Tibial nerve (tissue), 4 donors: ENCODE measurements around the gene MPRIP. TPM values are rescaled to one million over a fixed set of nuclear protein-coding genes. Genes with fewer than 3 reads are reported as not detected.
A peak's percentile ranks its signal among the peaks of the same experiment; 100 is the strongest.
"Not testable (repeated sequence)": the region's sequence is repeated elsewhere in the genome, so short reads cannot be mapped to it uniquely, and the experiment has no call there.

Experiments
- DNase-seq, 2 donors: peaks; one replicate each; pipeline ENCODE4 v3.0.0-alpha.2; 2019; ENCODE audit warnings: low spot score in 2 of 2
- H3K27ac ChIP-seq, 4 donors: fragments of 200-600 bp; sonication (generic) in 3 of 4; one replicate each; pipeline ENCODE4 v1.5.1; 2017 to 2019; ENCODE audit warnings: mild to moderate bottlenecking in 1 of 4
- H3K27me3 ChIP-seq, 2 donors: fragments of 200-600 bp; sonication (generic) in 1 of 2; one replicate each; pipeline versions ENCODE4 v1.5.1 to v1.6.0; 2017 to 2019
- H3K36me3 ChIP-seq, 3 donors: fragments of 200-600 bp; sonication (generic); one replicate each; pipeline ENCODE4 v1.5.1; 2018 to 2019
- H3K4me1 ChIP-seq, 4 donors: fragments of 200-600 bp; sonication (generic) in 3 of 4; one replicate each; pipeline ENCODE4 v1.5.1; 2017 to 2019
- H3K4me3 ChIP-seq, 4 donors: fragments of 200-600 bp; sonication (generic) in 3 of 4; one replicate each; pipeline ENCODE4 v1.5.1; 2017 to 2019; ENCODE audit warnings: mild to moderate bottlenecking in 1 of 4, moderate library complexity in 1 of 4
- H3K9me3 ChIP-seq, 4 donors: fragments of 200-600 bp; sonication (generic) in 3 of 4; one replicate each; pipeline ENCODE4 v1.5.1; 2017 to 2019
- CTCF ChIP-seq, 5 experiments: fragments of 200-600 bp in 3 of 5; fragments of 450-650 bp in 2 of 5; sonication (generic) in 3 of 5; IDR thresholded peaks; one replicate each; pipeline ENCODE4 v1.5.1; 2016 to 2019; ENCODE audit warnings: antibody characterized with exemption in 5 of 5, mild to moderate bottlenecking in 3 of 5, moderate library complexity in 2 of 5
- EP300 ChIP-seq, 2 donors: sonication (generic); formaldehyde crosslinking; IDR thresholded peaks; one replicate each; pipeline ENCODE4 v1.6.1; 2017; ENCODE audit warnings: antibody characterized with exemption in 2 of 2, mild to moderate bottlenecking in 1 of 2
- POLR2A ChIP-seq, 2 donors: fragments of 450-650 bp; IDR thresholded peaks; one replicate each; pipeline ENCODE4 v1.6.1; 2017; ENCODE audit warnings: antibody characterized with exemption in 2 of 2, mild to moderate bottlenecking in 2 of 2, moderate library complexity in 2 of 2
- WGBS, 2 donors: methylation state at CpG; one replicate each; pipeline ENCODE4 v1.1.5; 2018; 5-methylcytosine and 5-hydroxymethylcytosine counted together
- total RNA-seq, 4 donors: library from RNA; depleted of rRNA; stranded (reverse); fragments of >200 nt; gene quantifications; one replicate each; pipeline ENCODE4 v1.1.0, GENCODE V29; 2016

Gene MPRIP
- 100 to 1,000 TPM; 216 to 291 (median 265) TPM for total RNA-seq

GRCh38 chr17:17042384-17042736 lies at the start of gene MPRIP:
TSS of gene MPRIP (plus strand) at chr17:17042457. CDS start at chr17:17042849, 392 bp downstream.
- Histone ChIP-seq H3K4me1 (peaks cover 0 to 54% (median 25%) of the 10 kb centered on the region in 4 donors), H3K4me3 (peak within 1 kb of the TSS; percentile 56 to 83 (median 67)), H3K27ac (peak within 1 kb of the TSS; percentile 70 to 96 (median 80)), H3K27me3 (no peaks in the 10 kb centered on the region), H3K9me3 (no peaks in the 10 kb centered on the region), H3K36me3 (no peaks in the 10 kb centered on the region)
- no peak for DNase-seq
- 0% methylated on average over 3 of the region's 67 CpGs; no CpG with 5 or more reads in 1 of the 2 donors for WGBS, 2 donors
- TF ChIP-seq EP300 (IDR thresholded peaks at IDR 0.05) (peak in 1 of 2 donors; percentile 0), CTCF (IDR thresholded peaks at IDR 0.05) (no peak)

GRCh38 chr17:16994631-16995030 lies 47.6 kb upstream of the MPRIP start:
- TF ChIP-seq CTCF (IDR thresholded peaks at IDR 0.05) (no peak), POLR2A (IDR thresholded peaks at IDR 0.05) (no peak), EP300 (IDR thresholded peaks at IDR 0.05) (no peak)
- no peak overlapping the region for H3K27ac ChIP-seq
- WGBS, 2 donors, result 38 to 39% methylated on average over 2 of the region's 2 CpGs
- H3K36me3 ChIP-seq, result no peaks in the 10 kb centered on the region
- H3K27me3 ChIP-seq, result no peaks in the 10 kb centered on the region
- no peaks in the 10 kb centered on the region for H3K9me3 ChIP-seq
- no peak overlapping the region for H3K4me3 ChIP-seq
- H3K4me1 ChIP-seq, result peaks cover 0 to 9% (median 4%) of the 10 kb centered on the region in 4 donors
- DNase-seq, result no peak

- H3K4me1 ChIP-seq, result peaks cover 0 to 5% (median 0%) of the 10 kb centered on the region in 4 donors
- no peak overlapping the region for H3K4me3 ChIP-seq
- no peaks in the 10 kb centered on the region for H3K36me3 ChIP-seq
- no peak overlapping the region for H3K27ac ChIP-seq
- no peaks in the 10 kb centered on the region for H3K27me3 ChIP-seq
- H3K9me3 ChIP-seq, result no peaks in the 10 kb centered on the region
- no peak for DNase-seq
- TF ChIP-seq EP300 (IDR thresholded peaks at IDR 0.05) (no peak), CTCF (IDR thresholded peaks at IDR 0.05) (no peak), POLR2A (IDR thresholded peaks at IDR 0.05) (no peak)
- WGBS, 2 donors, result 89 to 91% methylated on average over 7 of the region's 7 CpGs
Measured at GRCh38 chr17:16995930-16996329, 46.3 kb upstream of the MPRIP start.

- H3K4me3 ChIP-seq, H3K4me1 ChIP-seq, H3K9me3 ChIP-seq, H3K27me3 ChIP-seq, H3K27ac ChIP-seq, DNase-seq, H3K36me3 ChIP-seq: not testable (repeated sequence)
- WGBS, 2 donors, result 82 to 85% methylated on average over 11 of the region's 11 CpGs
Measured at GRCh38 chr17:16996726-16997125, 45.5 kb upstream of the MPRIP start.

GRCh38 chr17:16997514-16998429 lies 44.5 kb upstream of the MPRIP start:
- no peak overlapping the region for H3K27ac ChIP-seq
- no peaks in the 10 kb centered on the region for H3K27me3 ChIP-seq
- H3K36me3 ChIP-seq, result no peaks in the 10 kb centered on the region
- WGBS, 2 donors, result 81 to 83% methylated on average over 6 to 8 of the region's 14 CpGs
- no peaks in the 10 kb centered on the region for H3K9me3 ChIP-seq
- H3K4me1 ChIP-seq, result peaks cover 0 to 8% (median 3%) of the 10 kb centered on the region in 4 donors
- no peak for DNase-seq
- H3K4me3 ChIP-seq, result no peak overlapping the region
- TF ChIP-seq EP300 (IDR thresholded peaks at IDR 0.05) (no peak), POLR2A (IDR thresholded peaks at IDR 0.05) (no peak), CTCF (IDR thresholded peaks at IDR 0.05) (no peak)
